HG03175 (cell line): ENCODE results near the gene ZNF486.
A peak's percentile ranks its signal among the peaks of the same experiment; 100 is the strongest.
"Not testable (repeated sequence)": the region's sequence is repeated elsewhere in the genome, so short reads cannot be mapped to it uniquely, and the experiment has no call there.

ENCODE experiments used
- ATAC-seq: cut with Tn5 transposase; IDR thresholded peaks from one replicate; pipeline ENCODE4 v1.9.1; 2021; ENCODE audit warnings: mild to moderate bottlenecking, moderate library complexity; ENCODE audit not compliant: unreplicated experiment

Gene ZNF486

GRCh38 chr19:20167020-20167644, at the start of gene ZNF486:
Gene ZNF486, plus strand, starts transcription at chr19:20167214. Its CDS starts 117 bp downstream, at chr19:20167331.
- peak; percentile 88 for ATAC-seq

DNA sequence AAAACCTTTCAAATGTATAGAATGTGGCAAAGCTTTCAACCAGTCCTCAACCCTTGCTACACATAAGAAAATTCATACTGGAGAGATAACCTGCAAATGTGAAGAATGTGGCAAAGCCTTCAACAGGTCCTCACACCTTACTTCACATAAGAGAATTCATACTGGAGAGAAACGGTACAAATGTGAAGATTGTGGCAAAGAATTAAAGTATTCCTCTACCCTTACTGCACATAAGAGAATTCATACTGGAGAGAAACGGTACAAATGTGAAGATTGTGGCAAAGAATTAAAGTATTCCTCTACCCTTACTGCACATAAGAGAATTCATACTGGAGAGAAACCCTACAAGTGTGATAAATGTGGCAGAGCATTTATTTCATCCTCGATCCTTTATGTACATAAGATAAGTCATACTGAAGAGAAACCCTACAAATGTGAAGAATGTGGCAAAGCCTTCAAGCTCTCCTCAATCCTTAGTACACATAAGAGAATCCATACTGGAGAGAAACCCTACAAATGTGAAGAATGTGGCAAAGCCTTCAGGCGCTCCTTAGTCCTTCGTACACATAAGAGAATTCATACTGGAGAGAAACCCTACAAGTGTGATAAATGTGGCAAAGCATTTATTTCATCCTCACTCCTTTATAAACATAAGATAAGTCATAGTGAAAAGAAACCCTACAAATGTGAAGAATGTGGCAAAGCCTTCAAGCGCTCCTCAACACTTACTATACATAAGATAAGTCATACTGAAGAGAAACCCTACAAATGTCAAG, 48.8 kb upstream of the ZNF486 start:
- not testable (repeated sequence) for ATAC-seq

GRCh38 chr19:20124879-20125278, 42.1 kb upstream of the ZNF486 start:
- no peak for ATAC-seq

DNA sequence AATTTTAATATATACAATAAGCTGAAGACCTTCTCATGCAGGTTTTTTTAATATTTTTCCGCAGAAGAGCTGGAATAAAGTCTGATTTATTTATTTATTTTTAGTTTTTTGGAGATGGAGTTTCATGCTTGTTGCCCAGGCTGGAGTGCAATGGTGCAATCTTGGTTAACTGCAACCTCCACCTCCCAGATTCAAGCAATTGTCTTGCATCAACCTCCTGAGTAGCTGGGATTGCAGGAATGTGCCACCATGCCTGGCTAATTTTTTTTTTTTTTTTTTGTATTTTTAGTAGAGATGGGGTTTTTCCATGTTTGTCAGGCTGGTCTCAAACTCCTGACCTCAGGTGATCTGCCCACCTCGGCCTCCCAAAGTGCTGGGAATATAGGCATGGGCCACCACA, 34.1 kb upstream of the ZNF486 start:
- not testable (repeated sequence) for ATAC-seq

DNA sequence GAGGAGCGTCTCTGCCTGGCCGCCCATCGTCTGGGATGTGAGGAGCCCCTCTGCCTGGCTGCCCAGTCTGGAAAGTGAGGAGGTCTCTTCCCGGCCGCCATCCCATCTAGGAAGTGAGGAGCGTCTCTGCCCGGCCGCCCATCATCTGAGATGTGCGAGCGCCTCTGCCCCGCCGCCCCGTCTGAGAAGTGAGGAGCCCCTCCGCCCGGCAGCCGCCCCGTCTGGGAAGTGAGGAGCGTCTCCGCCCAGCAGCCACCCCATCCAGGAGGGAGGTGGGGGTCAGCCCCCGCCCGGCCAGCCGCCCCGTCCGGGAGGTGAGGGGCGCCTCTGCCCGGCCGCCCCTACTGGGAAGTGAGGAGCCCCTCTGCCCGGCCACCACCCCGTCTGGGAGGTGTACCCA, 29.3 kb upstream of the ZNF486 start:
- ATAC-seq, result not testable (repeated sequence)

DNA sequence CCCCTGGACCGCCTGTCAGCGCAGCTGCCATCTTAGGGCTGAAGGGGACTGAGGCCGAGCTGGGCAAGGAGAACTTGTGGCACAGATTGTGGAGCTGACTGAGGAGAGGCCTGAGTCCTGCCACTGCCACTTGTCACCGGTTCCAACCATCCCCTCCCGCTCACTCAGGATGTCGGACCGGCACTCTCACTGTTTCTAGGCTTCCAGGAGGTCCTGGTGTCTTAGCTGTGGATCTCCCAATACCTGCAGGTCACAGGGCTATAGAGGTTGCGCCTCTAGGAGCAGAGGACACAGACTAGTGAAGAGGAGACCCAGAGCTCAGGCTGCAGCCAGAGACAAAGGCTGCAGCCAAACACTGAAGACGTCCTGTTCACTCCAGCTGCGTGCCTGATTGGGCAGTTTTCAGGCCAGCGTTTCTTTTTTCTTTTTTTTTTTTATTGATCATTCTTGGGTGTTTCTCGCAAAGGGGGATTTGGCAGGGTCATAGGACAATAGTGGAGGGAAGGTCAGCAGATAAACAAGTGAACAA, 15.3 kb upstream of the ZNF486 start:
- ATAC-seq, result no peak

DNA sequence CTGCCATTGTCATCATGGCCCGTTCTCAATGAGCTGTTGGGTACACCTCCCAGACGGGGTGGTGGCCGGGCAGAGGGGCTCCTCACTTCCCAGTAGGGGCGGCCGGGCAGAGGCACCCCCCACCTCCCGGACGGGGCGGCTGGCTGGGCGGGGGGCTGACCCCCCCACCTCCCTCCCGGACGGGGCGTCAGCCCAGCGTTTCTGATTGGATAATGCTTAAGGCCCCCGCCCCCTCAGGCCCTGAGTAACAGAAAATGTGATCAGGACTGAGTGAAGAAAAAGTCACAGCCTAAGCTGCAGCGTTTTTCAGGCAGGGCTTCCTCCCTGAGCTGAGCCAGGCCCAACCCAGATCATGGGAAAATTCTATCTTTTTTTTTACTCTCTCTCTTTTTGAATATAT, 14.5 kb upstream of the ZNF486 start:
- not testable (repeated sequence) for ATAC-seq

GRCh38 chr19:20153281-20153680, 13.7 kb upstream of the ZNF486 start:
- ATAC-seq, result no peak

DNA sequence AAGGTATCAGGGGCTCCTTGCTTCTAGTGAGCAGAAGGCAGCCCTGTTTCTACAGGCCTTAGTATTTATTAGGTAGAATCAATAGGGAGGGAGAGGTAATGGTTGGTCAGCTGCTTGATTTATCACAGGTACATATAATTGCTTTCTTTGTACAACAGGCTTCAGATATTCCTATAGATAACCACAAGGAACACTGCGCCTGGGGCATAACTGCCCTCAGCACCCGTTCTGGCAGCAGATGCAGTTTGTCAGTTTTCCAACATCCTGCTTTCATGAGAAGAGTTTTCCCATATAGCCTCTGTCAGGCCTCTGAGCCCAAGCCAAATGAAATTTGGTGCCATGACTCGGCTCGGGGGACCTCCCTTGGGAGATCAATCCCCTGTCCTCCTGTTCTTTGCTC, 12.4 kb upstream of the ZNF486 start:
- ATAC-seq, result no peak

- no peak for ATAC-seq
These were observed 4.2 kb upstream of the ZNF486 start for GRCh38 chr19:20162821-20163220.

GRCh38 chr19:20164456-20164855, 2.6 kb upstream of the ZNF486 start:
- no peak for ATAC-seq

GRCh38 chr19:20165971-20166592, 932 bp upstream of the ZNF486 start:
- ATAC-seq, result no peak

DNA sequence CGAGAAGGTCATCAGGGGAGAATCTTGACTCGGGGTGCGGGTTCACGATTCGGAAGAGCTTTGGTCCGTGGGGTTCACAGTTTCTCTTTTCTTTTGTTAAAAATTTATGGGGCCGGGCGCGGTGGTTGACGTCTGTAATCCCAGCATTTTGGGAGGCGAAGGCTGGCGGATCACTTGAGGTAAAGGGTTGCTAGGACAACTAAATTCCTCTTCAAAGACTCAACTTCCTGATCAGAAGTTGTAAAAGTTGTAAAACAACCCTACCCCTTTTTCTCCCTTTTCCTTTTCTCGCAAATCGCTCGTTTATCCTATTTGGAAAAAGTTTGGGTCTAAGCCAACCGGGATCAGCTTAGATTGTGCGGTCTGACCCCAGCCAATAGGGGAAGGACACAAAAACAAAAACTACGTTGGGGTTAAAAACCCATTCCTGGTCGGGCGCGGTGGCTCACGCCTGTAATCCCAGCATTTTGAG, 673 bp downstream of the ZNF486 start:
- no peak for ATAC-seq

- no peak for ATAC-seq
These were observed 4.3 kb downstream of the ZNF486 start for GRCh38 chr19:20171285-20171684.

- not testable (repeated sequence) for ATAC-seq
These were observed 8.8 kb downstream of the ZNF486 start for GRCh38 chr19:20175848-20176247.

DNA sequence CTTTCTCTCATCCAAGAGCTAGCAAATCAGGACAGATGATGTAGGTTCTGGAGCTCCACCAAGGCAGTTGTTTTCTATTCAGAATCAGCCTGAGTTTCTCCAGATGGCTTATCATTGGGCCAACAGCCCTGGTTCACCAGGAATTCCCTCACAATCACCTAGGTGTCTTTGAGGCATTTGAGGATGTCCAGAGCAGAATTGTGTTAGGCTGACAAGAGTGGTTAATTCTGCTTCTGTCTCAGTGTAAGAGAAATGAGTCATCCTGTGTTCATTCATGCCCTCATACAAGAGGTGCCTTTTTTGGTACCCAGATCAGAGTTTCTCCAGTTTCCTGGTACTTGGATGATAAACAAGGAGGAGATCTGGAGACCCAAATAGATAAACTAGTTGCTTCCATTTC, 12.9 kb downstream of the ZNF486 start:
- not testable (repeated sequence) for ATAC-seq

DNA sequence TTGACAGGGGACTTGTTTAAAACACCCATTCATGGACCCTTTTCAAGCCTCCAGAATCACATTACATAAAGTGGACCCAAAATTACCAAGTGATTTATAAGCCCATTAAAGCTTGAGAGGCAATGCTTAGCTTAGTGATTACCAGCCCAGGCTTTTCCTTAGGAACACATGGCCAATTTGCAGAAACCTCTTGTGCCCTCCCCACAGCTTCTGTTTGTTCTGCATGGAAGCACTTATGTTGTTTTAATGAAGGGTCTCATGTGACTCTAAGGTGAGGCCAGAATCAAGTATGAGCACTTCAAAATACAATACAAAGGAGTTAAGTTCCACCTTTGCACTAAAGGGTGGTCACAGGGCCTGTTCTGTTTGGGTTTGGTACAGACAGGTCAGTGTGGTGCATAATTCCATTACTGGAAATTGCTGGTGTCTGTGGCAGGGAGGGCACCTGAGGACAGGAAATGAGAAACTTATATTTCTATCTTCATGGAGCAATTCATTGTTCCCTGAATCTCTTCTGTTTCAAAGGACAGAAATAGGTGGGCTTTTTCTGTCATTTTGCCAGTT, 15.3 kb downstream of the ZNF486 start:
- ATAC-seq, result no peak

- ATAC-seq, result no peak
These were observed 19.2 kb downstream of the ZNF486 start for GRCh38 chr19:20186174-20186573.

DNA sequence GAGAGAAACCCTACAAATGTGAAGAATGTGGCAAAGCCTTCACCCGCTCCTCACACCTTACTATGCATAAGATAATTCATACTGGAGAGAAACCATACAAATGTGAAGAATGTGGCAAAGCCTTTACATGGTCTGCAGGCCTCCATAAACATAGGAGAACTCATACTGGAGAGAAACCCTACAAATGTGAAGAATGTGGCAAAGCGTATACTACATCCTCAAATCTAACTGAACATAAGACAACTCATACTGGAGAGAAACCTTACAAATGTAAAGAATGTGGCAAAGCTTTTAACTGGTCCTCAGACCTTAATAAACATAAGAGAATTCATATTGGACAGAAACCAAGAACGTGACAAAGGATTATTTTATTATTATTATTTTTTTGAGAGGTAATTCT, 30.7 kb downstream of the ZNF486 start:
- ATAC-seq, result no peak

- no peak for ATAC-seq
These were observed 42.0 kb downstream of the ZNF486 start for GRCh38 chr19:20209051-20209450.

DNA sequence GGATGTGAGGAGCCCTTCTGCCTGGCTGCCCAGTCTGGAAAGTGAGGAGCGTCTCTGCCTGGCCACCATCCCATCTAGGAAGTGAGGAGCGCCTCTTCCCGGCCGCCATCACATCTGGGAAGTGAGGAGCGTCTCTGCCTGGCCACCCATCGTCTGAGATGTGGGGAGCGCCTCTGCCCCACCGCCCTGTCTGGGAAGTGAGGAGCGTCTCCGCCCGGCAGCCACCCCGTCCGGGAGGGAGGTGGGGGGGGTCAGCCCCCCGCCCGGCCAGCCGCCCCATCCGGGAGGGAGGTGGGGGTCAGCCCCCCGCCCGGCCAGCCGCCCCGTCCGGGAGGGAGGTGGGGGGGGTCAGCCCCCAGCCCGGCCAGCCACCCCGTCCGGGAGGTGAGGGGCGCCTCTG, 47.4 kb downstream of the ZNF486 start:
- not testable (repeated sequence) for ATAC-seq
